IPS DF 4.7 (cell line): ENCODE measurements around the gene GPR3.

Source experiments
- DNase-seq: peaks from one replicate; pipeline ENCODE4 v3.0.0-alpha.2; 2013; ENCODE audit warnings: low spot score; ENCODE audit errors: extremely low read depth

GPR3 gene

GRCh38 chr1:27358928-27359313 lies 33.5 kb upstream of the GPR3 start:
- DNase-seq, result no peak

- no peak for DNase-seq
Observed at GRCh38 chr1:27359822-27360158, 32.6 kb upstream of the GPR3 start.

- no peak for DNase-seq
Observed at GRCh38 chr1:27360159-27361043, 32.0 kb upstream of the GPR3 start.

GRCh38 chr1:27361044-27361402 lies 31.4 kb upstream of the GPR3 start:
- no peak for DNase-seq

- DNase-seq, result no peak
Observed at GRCh38 chr1:27361553-27361952, 30.9 kb upstream of the GPR3 start.

GRCh38 chr1:27363766-27364695 lies 28.4 kb upstream of the GPR3 start:
- no peak for DNase-seq

GRCh38 chr1:27364696-27365371 lies 27.6 kb upstream of the GPR3 start:
- DNase-seq, result no peak

- DNase-seq, result no peak
Observed at GRCh38 chr1:27365372-27366112, 26.9 kb upstream of the GPR3 start.

- DNase-seq, result no peak
Observed at GRCh38 chr1:27366113-27366410, 26.4 kb upstream of the GPR3 start.

GRCh38 chr1:27366411-27367159 lies 25.8 kb upstream of the GPR3 start, which contains the start of gene MAP3K6:
TSS of gene MAP3K6 (minus strand) at chr1:27366961. CDS start at chr1:27366597, 364 bp downstream.
- no peak for DNase-seq

- no peak for DNase-seq
Observed at GRCh38 chr1:27367160-27367650, 25.2 kb upstream of the GPR3 start.

GRCh38 chr1:27368869-27369582 lies 23.4 kb upstream of the GPR3 start:
- no peak for DNase-seq

GRCh38 chr1:27372022-27372807 lies 20.2 kb upstream of the GPR3 start:
- DNase-seq, result no peak

- DNase-seq, result no peak
Observed at GRCh38 chr1:27372808-27373690, 19.4 kb upstream of the GPR3 start.

GRCh38 chr1:27374362-27375086 lies 17.9 kb upstream of the GPR3 start, which contains the start of gene FCN3:
TSS of gene FCN3 (minus strand) at chr1:27374824. CDS start at chr1:27374818, 6 bp downstream.
- DNase-seq, result no peak

GRCh38 chr1:27377760-27378495 lies 14.5 kb upstream of the GPR3 start:
- DNase-seq, result no peak
